ENCODE results near the gene C6orf136.
"Not testable (repeated sequence)": the region's sequence is repeated elsewhere in the genome, so short reads cannot be mapped to it uniquely, and the experiment has no call there.

Gene C6orf136

DNA sequence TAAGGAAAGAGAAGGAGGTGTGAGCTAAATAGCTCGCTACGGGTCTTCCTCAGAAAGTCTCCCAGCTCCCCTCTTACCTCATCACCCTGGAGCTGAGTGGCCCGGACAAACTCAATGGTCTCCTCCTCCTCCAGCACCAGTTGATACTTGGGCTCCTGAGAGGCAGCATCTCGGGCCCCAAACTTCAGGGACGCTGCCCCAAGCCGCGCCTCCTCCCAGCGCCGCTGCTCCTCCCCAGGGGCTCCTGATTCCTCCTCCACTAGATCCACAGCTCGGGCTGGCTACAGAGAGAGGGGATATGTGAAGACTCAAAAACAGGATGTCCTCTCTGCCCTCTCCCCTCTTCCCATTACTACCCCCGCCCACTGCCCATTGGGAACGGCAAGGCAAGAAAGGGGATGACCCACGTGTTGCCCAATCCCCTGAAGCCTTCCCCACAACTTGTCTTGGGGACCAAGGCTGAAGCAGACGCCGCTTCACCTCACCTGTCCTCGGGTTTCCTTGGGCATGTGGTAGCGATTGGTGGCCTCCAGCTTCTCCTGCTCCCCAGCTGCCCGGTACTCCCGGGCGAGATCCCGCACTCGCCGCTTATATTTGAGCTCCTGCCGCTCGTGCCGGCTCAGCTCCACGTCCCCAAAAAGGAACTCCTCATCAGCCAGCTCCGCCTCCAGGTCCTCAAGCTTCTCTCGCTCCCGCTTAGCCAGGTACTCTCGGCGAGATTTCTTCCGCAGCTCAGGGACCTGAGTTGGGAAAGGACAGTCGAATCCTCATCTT lies 18.2 kb downstream of the C6orf136 start:
- no peak for DNase-seq

DNA sequence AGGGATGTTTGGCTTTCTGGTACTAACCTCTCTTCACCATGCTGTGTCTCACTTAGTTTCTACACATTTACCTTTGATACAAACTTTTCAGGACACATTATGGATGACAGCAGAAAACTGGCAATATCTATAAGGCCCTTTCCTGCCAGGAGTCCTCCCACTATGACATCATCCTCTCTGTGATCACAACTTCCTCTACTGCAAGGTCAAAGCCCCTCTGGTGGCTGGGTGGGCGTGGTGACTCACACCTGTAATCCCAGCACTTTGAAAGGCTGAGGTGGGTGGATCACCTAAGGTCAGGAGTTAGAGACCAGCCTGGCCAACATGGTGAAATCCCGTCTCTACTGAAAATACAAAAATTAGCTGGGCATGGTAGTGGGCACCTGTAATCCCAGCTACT lies 19.4 kb downstream of the C6orf136 start:
- DNase-seq: not testable (repeated sequence)

DNA sequence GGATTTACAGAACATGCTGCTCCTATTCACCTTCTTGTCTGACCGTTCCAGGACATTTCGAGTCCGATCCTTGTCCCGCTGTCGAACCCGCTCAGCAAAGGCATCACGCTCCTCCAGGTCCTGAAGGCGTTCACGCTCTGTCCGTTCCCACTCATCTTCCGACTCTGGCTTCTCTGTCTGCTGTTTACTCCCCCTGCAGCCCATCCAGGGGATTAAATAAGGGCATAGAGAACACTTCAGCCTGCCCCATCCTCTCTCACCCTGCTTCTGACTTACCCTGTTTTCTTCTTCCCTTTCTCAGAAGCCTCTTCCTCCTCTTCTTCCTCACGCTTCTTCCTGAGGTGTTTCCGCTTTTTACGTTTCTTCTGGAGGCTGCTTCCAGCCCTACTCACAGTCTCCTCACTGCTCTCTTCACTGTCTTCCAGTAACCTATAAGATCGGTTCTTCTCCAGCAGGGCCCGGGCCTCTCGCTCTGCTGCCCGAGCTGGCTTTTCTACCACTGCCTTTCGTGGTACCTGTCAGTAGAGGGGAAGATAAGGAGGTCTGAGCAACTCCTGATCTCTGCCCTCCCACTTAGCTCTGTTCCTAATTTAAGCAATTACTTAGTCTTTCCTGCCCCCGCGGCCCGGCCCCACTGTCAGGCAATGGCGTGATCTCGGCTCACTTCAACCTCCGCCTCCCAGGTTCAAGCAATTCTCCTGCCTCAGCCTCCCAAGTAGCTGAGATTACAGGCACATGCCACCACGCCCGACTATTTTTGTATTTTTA lies 24.0 kb downstream of the C6orf136 start:
- DNase-seq: no peak

DNA sequence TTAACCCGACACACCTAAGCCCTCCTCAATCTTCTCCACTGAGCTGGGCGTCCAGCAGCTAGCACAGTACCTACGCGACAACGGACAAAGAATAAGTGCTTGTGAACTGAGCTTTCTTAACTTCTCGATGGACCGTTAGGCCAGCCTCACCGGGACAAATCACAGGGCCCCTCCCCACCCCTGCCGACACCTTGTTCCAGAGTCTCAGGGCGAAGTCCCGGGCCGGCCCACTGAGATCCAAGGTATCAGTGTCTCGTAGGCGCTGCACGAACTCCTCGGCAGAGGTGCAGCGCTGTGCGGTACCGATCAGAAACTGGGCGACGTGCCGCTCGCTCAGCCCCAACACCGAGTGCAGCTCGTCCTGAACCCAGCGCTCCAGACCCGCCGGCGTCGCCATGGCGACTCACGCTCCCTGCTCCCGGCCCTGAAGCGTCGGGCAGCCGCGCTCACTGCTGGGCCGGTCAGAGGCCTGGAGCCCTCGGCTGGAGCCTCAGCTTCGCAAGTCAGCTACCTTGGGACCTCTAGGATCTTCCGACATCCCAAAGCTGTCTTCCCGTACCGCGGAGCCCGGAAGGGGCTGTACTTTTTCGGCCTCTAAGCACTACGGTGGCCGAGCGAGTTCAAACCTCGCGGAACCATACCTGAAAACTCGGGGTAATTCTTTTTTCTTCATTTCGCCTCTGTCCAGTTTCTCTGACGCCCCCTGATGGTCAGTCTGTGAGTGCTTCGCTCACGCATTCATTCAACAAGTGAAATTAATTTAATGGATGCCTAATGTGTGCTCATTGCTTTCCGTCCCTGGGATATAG lies 25.7 kb downstream of the C6orf136 start, which contains the start of gene DHX16:
DHX16 (minus strand) TSS at position 562 of the 809 bp plus-strand sequence; CDS start at position 397, 165 bp downstream.
- DNase-seq: peak; percentile 96

DNA sequence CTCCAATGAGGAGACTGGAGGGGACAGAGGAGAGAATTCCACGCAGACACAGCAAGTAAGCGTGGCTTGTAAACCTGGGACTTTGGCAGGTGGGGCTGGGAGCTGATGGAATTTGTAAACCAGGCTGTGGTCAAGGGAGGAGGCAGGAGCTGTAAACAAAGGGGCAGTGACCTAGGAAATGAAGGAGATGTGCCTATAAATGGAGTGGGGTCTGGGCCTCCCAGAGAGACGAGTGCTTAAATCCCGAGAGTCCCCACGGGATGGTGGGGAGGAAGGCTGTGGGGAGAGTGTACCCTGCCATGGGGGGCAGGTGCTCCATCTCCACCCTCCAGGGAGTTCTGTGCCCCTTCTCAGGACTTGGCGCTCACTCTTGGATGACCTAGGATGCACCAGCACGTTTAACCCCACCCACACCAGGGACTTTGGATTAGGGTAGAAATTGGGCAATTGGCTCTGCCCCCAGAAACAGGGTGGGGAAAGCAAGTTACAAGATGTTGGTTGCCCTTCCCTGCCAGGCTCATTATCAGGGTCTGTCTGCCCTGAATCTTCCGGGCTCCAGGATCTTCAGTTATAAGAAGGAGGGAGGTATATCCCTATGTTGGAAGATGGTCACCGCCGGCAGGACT lies 29.8 kb downstream of the C6orf136 start:
- DNase-seq: no peak

DNA sequence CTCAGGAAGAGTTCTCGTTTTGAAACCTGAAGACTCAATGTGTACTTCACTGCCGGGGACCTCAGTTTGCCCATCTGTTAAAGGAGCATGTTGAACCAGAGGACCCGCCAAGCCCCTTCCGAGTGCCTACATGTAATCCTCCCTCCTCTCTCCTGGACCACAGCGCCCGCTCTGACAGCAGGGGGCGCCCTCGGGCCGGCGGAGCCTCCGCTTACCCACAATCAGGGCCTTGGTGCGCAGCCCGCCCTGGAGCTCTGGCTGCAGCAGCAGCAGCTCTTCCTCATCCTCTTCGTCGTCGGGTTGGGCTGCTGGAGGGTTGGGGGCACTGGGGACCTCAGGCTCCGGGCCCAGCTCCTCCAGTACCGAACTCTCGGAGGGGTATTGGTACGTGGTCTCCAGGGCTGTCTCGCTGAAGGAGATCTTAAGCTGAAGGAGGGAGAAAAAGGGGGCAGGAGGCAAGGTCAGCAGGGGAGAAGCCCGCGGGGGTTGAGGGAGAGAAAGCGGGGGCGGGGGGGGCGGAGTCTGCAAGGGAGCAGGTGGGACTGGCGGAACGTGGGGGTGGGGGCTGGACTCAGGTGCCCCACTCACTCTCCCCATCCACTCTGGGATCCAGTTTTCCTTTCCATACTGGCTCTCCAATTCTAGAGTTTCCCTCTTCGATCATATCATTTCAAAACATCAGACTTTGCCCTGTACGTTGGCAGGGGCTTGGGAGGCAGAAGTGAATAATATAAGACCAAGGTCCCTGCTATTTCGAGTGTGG lies 32.2 kb downstream of the C6orf136 start:
- DNase-seq: peak; percentile 86

DNA sequence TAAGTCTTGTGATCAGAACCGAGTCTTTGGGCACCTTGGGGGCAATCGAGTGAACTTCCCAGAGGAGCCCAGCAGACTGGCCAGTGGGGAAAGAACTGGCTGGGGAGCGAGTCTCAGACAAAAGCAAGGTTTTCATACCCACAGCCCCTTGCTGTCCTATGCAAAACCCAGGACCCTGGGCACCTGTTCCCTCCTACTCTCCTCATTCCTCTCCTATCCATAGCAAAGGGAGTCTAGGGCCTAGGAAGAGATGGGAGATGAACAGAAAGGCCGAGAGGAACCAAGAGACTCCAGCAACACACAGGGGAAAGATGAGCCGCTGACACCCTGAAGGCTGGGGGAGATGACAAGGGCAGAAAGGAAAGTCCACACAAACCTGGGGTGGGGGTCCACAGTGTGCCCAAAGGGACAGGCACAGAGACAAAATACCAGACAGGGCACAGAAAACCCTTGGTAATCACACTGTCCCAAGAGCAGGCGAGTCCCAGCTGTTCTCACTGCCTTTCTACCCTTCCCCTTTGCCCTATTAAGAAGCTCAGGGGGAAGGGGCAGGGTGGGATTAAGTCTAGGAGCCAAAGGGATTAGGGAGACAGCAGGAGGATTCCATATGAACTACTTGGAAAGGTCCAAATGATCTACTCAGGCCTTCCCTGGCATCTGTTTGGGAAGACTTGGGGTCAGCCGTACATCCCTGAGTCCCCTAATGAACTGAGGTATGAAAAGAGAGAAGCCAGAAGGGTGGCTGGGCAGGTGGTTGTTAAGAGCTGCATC lies 33.0 kb downstream of the C6orf136 start:
- no peak for DNase-seq

DNA sequence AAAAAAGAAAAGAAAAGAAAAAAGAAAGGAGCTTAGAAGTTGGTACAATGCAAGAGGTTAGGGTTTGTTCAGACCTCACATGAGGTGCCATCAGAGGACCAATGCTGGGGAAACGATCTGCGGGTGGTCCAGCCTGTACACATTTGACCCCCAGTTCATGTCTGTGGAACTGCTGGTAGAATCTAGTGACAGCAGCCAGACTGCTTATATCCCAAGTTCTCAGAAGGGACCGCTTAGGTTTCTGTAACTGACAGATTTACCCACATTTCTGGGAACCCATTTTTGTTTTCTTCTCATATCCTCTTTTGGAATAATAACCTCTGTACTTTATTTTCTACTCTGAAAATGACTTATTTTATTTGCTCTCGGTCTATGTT lies 34.8 kb downstream of the C6orf136 start:
- no peak for DNase-seq

DNA sequence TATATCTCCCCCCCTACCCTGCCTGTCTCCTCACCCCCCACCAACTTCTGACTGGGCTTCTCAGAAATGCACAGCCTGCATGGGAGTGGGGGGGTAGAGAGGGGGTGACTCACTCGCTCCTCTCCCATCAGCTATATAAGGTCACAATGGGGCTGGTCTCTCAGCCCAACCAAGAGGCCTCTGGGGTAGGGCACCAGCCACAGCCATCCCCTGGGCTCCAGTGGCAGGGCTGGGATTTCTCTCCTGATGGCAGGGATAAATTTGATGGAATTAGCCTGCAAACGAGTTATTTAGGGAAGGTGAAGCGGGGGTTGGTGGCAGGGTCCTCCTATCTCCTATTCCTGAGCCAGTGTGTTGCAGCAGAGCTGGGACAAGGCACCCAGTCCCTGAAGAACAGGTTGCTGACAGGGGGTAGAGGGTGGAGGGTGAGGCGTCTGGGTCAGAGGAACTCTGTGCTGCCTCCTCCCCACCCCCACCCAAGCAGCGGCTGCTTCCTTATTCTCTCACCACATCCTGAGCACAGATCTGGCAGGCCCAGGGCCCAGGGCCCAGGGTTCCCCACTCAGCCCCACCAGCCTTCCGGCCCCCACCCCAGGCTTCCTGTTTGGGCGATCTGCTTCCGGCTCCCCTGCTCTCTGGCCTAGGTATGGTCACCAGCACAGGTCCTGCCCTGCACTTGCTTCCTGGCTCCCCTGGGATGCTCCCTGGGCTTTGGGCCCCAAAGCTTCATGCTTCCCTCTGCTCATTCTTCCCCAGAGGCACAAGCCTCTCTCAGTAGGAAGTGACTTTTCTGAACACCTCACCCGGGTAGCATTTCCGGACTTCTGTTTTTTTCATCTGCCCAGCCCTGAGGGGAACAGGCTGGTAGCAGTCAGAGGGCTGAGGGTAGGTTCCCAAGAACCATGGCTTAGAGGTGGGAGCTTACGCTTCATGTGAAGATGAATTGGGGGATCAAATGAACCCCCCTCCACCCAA lies 35.5 kb downstream of the C6orf136 start:
- DNase-seq: peak; percentile 79

DNA sequence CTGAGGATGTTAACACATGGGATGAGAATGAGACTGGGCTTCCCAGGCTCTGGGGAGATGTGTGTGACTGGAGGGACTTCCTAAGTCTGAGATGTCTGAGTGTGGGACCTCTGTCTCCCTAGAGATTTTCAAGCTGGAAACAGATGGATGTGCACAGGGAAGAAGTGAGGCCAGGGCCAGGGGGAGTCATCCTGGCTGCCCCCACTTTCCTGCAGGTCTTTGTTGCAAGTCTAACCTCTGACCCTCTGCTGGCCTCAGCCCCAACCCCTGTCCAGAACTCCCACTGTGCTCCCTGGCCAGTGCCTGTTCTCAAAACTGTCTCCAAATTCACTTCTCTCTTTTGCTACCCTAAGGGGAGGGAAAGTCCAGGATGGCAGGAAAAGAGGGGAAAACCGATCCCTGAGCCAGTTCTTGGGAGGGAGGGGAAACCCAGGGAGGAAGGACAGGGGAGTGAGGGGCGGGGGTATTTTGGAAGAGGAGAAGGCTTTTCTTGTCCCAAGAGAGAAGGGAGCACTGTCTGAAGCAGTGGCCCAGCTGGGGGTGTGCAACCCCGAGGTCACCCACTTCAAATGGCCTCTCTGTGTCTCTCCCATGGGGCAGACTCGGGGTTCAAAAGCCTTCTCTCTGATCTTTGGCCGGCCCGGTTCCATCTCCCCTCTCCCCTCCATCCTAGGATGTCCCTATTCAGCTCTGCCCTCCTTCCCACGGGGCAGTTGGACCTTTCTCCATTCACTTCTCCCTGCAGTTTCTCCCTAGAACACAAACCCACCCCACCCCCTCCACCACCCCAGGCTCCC lies 36.4 kb downstream of the C6orf136 start:
- no peak for DNase-seq

DNA sequence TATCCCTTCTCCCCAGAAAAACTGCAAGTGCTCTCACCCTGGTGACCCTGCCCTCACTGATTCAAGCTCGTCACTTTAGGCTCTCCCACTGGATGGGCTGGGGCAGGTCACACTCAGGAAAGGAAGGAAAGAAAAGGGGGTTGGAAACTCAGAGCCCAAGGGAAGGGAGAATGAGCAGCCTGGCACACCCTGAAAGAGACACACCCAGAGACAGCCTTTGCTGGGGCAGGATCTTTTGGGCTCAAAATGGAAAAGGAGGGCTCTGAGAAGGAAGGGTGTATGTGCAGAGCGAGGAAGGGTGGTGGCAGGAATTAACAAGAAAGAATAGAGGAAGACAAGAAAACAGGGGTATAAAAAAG lies 37.0 kb downstream of the C6orf136 start:
- DNase-seq: no peak

DNA sequence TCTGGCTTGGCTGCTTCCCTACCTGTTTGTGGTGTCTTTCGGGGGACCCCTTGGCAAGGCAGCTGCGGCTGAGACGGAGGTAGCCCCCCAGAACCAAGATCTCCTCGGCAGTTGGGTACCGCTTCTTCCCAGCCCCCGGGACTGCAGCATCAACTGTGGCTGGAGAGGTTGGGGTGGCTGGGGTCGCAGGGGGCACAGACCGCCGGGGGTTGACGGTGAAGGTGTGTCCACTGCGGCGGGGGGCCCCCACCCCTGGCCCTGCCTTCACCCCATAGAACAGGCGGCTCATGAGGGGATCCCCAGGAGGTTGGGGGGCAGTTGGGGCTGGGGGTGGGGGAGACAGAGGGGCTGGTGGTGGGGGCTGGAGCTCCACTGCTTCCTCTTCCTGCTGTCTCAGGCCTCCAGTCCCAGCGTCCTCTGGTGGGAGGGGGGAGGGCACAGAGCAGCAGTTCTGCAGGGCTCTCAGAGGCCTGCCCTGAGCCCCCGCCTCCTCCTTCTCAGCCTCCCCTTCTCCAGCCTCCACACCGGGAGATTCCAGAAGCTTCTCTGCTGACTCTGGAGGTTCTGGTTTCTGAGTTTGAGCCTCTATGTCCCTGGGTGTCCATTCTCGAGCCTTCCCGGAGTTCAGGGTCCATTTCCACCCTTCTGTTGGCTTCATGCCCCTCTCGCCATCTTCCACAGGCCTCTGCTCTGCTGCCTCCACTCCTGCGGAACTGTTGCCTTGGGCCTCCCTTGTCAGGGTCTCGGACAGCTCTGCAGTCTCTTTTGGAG lies 37.6 kb downstream of the C6orf136 start:
- no peak for DNase-seq

DNA sequence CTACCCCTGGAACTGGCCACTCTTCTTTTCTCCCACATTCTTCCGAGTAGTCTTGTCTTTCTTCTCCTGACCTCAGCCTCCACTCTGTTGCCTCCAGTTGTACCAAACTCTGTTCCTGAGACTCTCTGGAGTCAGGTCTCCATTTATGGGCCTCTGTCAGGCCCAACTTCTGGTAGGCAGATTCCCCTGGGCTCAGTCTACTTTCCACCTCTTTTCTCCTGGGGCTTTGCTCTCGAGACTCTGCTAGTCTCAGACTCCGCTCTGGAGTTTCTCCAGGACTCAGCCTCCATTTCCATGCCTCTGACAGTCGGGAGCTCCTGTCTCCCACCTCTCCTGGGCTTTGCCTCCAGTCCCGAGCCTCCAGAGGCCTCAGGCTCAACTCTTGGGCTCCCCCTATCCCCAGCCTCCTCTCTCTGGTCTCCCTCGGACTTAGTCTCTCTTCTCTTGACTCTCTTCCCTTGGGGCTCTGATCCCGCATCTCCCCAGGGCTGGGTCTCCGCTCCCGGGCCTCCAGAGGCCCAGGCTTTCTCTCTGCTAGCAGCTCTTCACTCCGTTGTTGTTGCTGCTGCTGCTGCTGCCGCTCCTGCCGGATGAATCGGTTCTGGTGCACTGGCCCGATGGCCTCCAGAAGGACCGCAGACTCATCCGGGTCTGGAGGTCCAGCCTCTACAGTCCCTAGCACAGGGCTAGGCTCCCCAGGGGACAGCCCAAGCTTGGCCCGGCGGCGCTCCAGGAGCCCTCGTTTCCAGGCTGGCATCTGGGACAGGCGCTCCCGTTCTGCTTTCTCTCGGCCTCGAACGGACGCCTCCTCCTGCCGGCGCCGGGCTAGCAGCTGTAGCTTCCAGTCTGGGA lies 38.5 kb downstream of the C6orf136 start:
- DNase-seq: no peak

DNA sequence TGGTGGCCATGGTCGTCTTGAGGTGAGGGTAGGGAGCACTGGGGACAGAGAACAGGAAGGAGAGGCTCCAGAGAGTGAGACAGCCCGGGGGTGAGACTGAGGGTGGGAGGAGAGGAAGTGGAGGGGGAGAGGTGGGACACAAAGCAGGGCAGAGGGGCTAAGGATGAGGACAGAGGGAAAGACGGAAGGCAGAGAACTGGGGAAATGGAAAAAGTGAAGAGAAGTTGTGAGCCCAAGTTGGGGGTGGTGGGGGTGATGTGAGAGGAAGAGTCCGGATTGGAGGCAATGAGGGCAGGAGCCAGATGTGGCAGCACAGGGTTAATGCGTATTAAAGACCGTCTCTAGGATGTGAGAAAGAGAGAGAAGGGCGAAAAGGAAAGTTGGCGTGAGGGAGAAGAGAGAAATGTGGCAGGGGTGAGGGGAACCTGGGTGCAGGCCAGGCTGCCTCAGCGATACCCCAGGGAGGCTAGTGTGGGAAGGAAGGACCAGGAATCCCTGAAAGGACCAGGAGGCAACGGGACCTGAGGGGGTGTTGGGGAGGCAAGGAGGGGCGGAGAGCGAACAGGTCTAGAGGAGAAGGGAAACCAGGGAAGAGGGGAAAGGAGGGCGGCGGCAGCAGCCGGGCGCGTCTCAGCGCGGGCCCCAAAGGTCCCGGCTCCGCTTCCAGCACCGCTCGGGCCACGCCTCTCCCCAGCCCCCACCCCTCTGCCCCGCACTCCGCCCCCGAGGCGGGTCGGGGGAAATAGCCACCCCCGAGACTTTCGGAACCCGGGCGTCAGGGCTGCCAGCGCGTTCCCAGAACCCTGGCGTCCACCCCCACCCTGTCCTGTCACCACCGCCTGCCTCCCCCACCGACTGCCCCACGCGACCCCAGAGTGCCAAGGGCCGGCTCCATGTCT lies 39.3 kb downstream of the C6orf136 start, which contains the start of gene PPP1R18:
PPP1R18 (minus strand) TSS at position 637 of the 899 bp plus-strand sequence; CDS start at position 10, 627 bp downstream.
- DNase-seq: peak; percentile 87

DNA sequence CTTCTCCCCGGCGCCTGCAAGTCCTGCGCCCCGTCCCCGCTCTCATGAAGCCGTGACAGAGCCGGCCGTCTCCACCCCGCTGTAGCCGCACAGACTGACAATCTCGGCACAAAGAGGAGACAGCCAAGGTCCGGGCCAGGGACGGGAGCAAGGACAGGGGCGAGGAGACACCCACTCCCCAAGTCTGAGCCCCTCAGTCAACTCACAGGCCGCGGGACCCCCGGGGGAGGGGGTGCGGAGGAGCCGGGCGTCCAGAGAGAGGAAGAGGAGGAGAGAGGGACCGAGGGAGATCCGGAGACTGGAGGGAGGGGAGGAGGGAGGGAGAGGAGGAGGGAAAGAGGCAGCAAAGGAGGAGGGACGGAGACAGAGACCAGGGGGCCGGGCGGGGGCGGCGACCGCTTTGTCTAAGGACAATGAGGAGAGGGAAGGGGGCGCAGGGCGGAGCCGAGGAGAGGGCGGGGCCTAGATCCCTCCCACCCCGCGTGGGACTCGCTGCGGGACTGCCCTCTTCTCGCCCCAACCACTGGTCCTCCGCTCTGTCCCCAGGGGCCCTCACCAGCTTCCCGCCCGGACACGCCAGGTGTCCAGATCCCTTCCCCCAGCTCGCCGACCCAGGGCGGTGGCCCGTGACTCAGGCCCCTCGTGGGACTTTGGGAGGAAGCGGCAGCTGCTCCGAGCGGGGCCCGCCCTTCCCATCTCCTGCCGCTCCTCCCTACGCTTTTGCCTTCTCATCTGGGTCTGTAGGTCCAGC lies 40.1 kb downstream of the C6orf136 start:
- DNase-seq: peak; percentile 97

Measured in left hindlimb (tissue), 1 donor.